Mucosa of descending colon (tissue), 3 donors: ENCODE results near the gene ERC2. TPM values are rescaled to one million over a fixed set of nuclear protein-coding genes. Genes with fewer than 3 reads are reported as not detected.

ENCODE experiments used
- ATAC-seq: fragments of 200-7000 bp; cut with Tn5 transposase; one replicate; pipeline ENCODE4 v1.9.1; 2020; ENCODE audit warnings: mild to moderate bottlenecking, moderate library complexity
- DNase-seq, 3 donors: peaks; one replicate each; pipeline ENCODE4 v3.0.0-alpha.2; 2020
- H3K36me3 ChIP-seq: fragments of 200-600 bp; one replicate; pipeline ENCODE4 v1.8.0; 2021; ENCODE audit warnings: low read depth, mild to moderate bottlenecking
- H3K4me1 ChIP-seq: fragments of 200-600 bp; one replicate; pipeline ENCODE4 v1.8.0; 2021; ENCODE audit warnings: low read depth, mild to moderate bottlenecking
- H3K4me3 ChIP-seq: fragments of 200-600 bp; one replicate; pipeline ENCODE4 v1.8.0; 2021; ENCODE audit warnings: mild to moderate bottlenecking
- H3K9me3 ChIP-seq: fragments of 200-600 bp; one replicate; pipeline ENCODE4 v1.8.0; 2021; ENCODE audit warnings: mild to moderate bottlenecking
- intact Hi-C, 2 donors: fragments of 100-400 bp; cut with DNase I in 1 of 2; cut with micrococcal nuclease in 1 of 2; formaldehyde crosslinking; loops; one replicate each; pipeline versions ENCODE4 v1.11.0 to v1.11.1; 2022; cut with DNase I, micrococcal nuclease
- total RNA-seq, 3 donors: library from RNA; stranded (reverse); fragmentation: NEBNext Ultra II Directional in 2 of 3; extraction: Animal tissue kit (Norgen Biotek cat#: 25700) in 2 of 3; gene quantifications; one replicate each; pipeline versions ENCODE4 v1.2.1 to v1.2.4, GENCODE V29; 2021 to 2023
- TF ChIP-seq, protein P1 (sequence below): fragments of 200-600 bp; IDR thresholded peaks from one replicate; pipeline ENCODE4 v1.8.0; 2022; ENCODE audit warnings: antibody characterized with exemption, mild to moderate bottlenecking
- donor health status: DM: no; HTN: no; CAD: no; lungs with moderate emphysema.
- donor health status: DM: no; HTN: no; CAD: no.
- donor health status: DM: no; HTN: yes; CAD: no.

The ERC2 gene
- total RNA-seq, 3 donors from 2014 or later: 0.06 to 1.8 (median 0.43) TPM

DNA sequence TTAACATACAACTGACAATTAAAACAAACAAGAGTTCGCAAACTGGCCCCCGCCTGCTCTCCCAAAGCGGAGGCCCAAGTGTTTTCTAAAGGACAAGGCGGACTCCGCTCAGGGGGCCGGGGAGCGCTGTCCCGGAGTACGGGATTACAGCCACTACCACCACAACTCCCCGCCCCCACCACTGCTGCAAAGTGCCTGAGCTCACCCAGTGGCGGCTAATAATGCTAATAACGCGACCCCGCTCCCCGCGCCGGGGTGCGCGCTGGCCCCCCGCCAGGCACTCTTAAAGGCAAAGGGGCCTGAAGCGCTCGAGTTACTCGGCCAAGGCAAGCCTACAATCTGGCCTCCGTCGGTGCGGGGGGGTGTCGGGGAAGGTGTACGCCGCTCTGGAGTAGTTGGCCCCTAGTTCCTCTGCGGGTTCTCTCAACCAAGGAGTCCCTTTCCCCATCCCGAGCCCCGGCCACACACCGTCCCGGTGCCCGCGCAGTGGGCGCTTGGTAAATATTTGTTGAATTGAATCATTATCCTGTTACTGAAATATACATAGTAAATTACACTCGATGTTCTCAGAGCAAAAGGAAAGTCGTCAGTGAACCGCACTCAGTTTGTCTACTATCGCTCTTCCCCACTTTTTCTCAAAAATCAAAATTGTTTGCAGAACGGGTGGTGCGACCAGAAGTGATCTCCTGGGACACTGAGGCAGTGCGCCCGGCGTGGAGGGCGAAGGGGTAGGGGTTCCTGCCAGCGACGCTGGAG lies 982.0 kb downstream of the ERC2 start:
- no peaks in the 10 kb centered on the region for H3K36me3 ChIP-seq
- H3K4me3 ChIP-seq: no peak overlapping the region
- intact Hi-C loops: loop anchor here in 1 of 2 donors (5.0 to 10.0 kb wide), 2 partner anchors 236 to 769 kb away; no protein-coding TSS in a partner anchor
- H3K9me3 ChIP-seq: no peaks in the 10 kb centered on the region
- TF ChIP-seq, protein P1, sequence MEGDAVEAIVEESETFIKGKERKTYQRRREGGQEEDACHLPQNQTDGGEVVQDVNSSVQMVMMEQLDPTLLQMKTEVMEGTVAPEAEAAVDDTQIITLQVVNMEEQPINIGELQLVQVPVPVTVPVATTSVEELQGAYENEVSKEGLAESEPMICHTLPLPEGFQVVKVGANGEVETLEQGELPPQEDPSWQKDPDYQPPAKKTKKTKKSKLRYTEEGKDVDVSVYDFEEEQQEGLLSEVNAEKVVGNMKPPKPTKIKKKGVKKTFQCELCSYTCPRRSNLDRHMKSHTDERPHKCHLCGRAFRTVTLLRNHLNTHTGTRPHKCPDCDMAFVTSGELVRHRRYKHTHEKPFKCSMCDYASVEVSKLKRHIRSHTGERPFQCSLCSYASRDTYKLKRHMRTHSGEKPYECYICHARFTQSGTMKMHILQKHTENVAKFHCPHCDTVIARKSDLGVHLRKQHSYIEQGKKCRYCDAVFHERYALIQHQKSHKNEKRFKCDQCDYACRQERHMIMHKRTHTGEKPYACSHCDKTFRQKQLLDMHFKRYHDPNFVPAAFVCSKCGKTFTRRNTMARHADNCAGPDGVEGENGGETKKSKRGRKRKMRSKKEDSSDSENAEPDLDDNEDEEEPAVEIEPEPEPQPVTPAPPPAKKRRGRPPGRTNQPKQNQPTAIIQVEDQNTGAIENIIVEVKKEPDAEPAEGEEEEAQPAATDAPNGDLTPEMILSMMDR: no peak
- no peak for ATAC-seq
- peak; percentile 55 to 64 (median 60) for DNase-seq
- H3K4me1 ChIP-seq: peaks cover 53% of the 10 kb centered on the region

DNA sequence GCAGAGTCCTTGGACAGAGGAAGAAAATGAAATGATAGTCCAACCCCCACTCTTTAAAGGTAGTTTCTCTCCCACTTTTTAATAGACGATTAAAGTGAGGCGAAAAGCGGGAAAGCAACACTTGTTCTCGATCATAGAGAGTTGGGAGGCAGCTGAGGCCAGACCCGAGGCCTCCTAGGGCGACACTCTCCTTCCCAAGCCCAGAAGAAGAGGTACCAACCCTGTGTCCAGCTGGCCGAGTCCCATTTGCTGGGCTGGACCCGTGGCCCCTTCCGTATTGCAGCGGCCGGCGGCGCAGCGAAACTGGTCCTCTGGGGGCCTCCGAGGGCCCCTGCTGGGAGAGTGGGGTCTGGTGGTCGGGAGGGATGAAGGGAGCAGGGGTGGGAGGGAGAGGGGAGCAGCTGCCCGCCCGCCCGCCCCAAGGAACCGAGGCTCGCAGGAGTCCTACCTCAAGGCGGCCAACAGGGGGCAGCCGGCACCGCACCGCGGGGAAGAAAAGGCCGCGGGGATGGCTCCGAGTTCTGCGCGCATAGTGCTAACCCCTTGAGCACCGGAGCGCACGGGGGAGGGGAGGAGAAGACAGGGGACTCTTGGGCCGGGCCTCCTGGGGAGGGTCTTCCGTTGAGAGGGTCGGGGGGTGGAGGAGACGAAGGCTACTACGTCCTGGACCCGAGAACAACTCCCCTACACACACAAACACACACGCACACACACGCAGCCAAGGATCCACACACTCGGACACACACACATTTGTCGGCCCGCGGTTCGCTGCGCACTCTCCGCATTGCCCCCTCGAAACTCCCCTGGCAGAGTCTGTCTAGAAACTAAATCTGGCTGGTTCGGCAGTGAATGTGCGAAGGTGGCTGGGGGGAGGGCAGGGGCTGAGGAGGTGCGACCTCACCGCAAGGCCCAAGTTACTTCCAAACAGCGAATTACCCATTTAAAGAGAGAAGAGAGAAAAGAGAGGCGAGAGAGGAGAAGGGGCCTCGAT lies 983.2 kb downstream of the ERC2 start:
- no peaks in the 10 kb centered on the region for H3K9me3 ChIP-seq
- intact Hi-C loops: loop anchor here (5.0 to 10.0 kb wide), 2 partner anchors 237 to 770 kb away; no protein-coding TSS in a partner anchor
- TF ChIP-seq, protein P1: peak; percentile 71
- peaks cover 44% of the 10 kb centered on the region for H3K4me1 ChIP-seq
- no peak overlapping the region for H3K4me3 ChIP-seq
- peak; percentile 68 to 83 (median 75) for DNase-seq
- no peaks in the 10 kb centered on the region for H3K36me3 ChIP-seq
- peak; percentile 80 for ATAC-seq

GRCh38 chr3:55484191-55484689 lies 984.0 kb downstream of the ERC2 start:
- TF ChIP-seq, protein P1: no peak
- Histone ChIP-seq H3K4me1 (peaks cover 37% of the 10 kb centered on the region), H3K4me3 (no peak overlapping the region), H3K36me3 (no peaks in the 10 kb centered on the region), H3K9me3 (no peaks in the 10 kb centered on the region)
- DNase-seq (peak in 1 of 3 donors; percentile 48), ATAC-seq (no peak)
- intact Hi-C loops: loop anchor here (5.0 to 10.0 kb wide), 2 partner anchors 238 to 771 kb away; no protein-coding TSS in a partner anchor

DNA sequence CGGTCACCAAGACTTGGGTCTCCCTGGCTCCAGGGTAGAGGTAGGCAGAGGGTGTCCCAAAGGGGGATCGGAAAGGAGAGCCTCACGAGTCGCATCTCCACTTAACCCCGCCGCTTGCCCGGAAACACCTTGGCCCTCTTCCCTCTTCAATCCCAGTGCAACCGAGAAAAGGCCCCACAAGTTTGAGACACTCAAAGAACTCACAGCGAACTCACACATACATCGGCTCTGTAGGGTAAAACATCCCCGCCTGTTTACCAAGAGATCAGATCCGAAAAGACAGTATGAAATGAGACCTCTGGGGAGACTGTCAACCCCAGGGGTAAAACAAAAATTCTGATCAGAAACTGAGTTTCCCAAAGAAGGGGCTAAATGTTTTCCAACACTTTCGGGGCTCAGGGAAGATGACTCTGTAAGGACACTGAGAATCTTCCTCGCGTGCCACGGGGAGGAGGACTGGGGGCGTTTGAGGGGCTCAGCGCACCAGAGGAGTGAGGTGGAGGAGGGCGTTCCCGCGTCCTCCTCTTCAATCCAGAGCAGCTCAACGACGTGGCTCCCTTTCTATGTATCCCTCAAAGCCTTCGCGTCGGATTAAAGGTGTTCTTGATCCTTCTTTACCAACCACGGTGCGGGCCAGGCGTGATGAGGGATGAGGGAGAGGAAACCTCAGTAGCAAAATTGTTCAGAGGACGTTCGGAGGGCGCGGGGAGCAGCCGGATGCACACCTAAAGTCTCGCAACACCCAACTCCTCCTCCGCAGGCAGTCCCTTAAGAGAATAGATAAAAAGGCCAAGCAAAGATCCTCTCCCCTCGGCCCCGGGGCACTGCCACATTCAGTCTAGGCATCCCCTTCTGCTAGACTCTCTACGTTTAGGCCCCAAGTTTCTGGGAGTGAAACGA lies 984.8 kb downstream of the ERC2 start:
- intact Hi-C loops: loop anchor here (5.0 to 10.0 kb wide), 2 partner anchors 239 to 771 kb away; no protein-coding TSS in a partner anchor
- Histone ChIP-seq H3K4me1 (peaks cover 32% of the 10 kb centered on the region), H3K9me3 (no peaks in the 10 kb centered on the region), H3K36me3 (no peaks in the 10 kb centered on the region), H3K4me3 (no peak overlapping the region)
- no peak for ATAC-seq
- no peak for DNase-seq
- TF ChIP-seq, protein P1: no peak
